ENCODE results near the gene KLHL30.

DNA sequence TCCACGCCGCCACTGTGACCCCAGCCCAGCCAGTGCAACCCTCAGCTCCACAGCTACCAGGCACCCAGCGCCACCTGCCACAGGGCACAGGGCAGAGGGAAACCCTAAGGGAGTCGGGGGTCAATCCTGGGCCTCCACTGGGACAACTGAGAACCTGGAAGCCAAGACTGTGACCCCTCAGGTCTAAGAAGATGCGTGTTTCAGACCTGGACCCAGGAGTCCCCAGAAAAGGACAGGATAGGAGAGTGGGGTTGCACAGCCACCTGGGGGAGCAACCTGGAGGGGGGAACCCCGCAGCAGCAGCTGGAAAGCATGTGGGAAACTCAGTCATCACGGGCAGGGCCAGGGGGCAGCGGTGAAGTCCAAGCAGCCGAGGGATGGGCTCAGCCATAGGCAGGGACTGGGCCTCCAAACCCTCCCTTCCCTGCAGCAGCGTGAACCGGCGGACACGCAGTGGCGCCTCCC lies 34.2 kb upstream of the KLHL30 start:
- TF ChIP-seq, protein P1, sequence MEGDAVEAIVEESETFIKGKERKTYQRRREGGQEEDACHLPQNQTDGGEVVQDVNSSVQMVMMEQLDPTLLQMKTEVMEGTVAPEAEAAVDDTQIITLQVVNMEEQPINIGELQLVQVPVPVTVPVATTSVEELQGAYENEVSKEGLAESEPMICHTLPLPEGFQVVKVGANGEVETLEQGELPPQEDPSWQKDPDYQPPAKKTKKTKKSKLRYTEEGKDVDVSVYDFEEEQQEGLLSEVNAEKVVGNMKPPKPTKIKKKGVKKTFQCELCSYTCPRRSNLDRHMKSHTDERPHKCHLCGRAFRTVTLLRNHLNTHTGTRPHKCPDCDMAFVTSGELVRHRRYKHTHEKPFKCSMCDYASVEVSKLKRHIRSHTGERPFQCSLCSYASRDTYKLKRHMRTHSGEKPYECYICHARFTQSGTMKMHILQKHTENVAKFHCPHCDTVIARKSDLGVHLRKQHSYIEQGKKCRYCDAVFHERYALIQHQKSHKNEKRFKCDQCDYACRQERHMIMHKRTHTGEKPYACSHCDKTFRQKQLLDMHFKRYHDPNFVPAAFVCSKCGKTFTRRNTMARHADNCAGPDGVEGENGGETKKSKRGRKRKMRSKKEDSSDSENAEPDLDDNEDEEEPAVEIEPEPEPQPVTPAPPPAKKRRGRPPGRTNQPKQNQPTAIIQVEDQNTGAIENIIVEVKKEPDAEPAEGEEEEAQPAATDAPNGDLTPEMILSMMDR (IDR thresholded peaks at IDR 0.05): no peak
- TF ChIP-seq POLR2A (IDR thresholded peaks at IDR 0.05): no peak
